Epithelial cell of esophagus (primary cell): ENCODE measurements around the gene NRG3.
A peak's percentile ranks its signal among the peaks of the same experiment; 100 is the strongest.

Experiments
- DNase-seq: peaks from one replicate; pipeline ENCODE4 v3.0.0; 2010; ENCODE audit warnings: low read depth
- H3K4me3 ChIP-seq: 2 replicates; pipeline ENCODE4 v1.5.1; 2011; ENCODE audit warnings: mild to moderate bottlenecking, low read length, control low read depth
- CTCF ChIP-seq: IDR thresholded peaks from 2 replicates; pipeline ENCODE4 v1.5.1; 2011; ENCODE audit warnings: low read depth, mild to moderate bottlenecking, low read length, control low read depth, inconsistent platforms; ENCODE audit not compliant: insufficient read depth; ENCODE audit errors: missing control alignments

NRG3 gene

GRCh38 chr10:82811621-82812020 is 936.6 kb downstream of the NRG3 start:
- peak; percentile 41 for TF ChIP-seq CTCF
- H3K4me3 ChIP-seq: no peak overlapping the region
- DNase-seq: peak; percentile 9

GRCh38 chr10:82813856-82814255 is 938.9 kb downstream of the NRG3 start:
- H3K4me3 ChIP-seq: no peak overlapping the region
- TF ChIP-seq CTCF: no peak
- DNase-seq: peak; percentile 7

- H3K4me3 ChIP-seq: no peak overlapping the region
- TF ChIP-seq CTCF: no peak
- no peak for DNase-seq
These were observed 939.6 kb downstream of the NRG3 start for GRCh38 chr10:82814635-82815034.

GRCh38 chr10:82815680-82816079 is 940.7 kb downstream of the NRG3 start:
- H3K4me3 ChIP-seq: no peak overlapping the region
- DNase-seq: no peak
- no peak for TF ChIP-seq CTCF

- DNase-seq: no peak
- no peak overlapping the region for H3K4me3 ChIP-seq
- no peak for TF ChIP-seq CTCF
These were observed 942.9 kb downstream of the NRG3 start for GRCh38 chr10:82817676-82818422.

GRCh38 chr10:82821043-82821442 is 946.0 kb downstream of the NRG3 start:
- no peak for DNase-seq
- TF ChIP-seq CTCF: no peak
- no peak overlapping the region for H3K4me3 ChIP-seq

- peak; percentile 50 for DNase-seq
- TF ChIP-seq CTCF: no peak
- H3K4me3 ChIP-seq: no peak overlapping the region
These were observed 951.1 kb downstream of the NRG3 start for GRCh38 chr10:82826132-82826531.
